Epithelial cell of esophagus (primary cell): Measurements from ENCODE around the gene GPR35.

Experiments
- DNase-seq: peaks from one replicate; pipeline ENCODE4 v3.0.0; 2010; ENCODE audit warnings: low read depth
- H3K4me3 ChIP-seq: 2 replicates; pipeline ENCODE4 v1.5.1; 2011; ENCODE audit warnings: mild to moderate bottlenecking, low read length, control low read depth
- TF ChIP-seq, protein P1 (sequence below): IDR thresholded peaks from 2 replicates; pipeline ENCODE4 v1.5.1; 2011; ENCODE audit warnings: low read depth, mild to moderate bottlenecking, low read length, control low read depth, inconsistent platforms; ENCODE audit not compliant: insufficient read depth; ENCODE audit errors: missing control alignments

GPR35 gene

DNA sequence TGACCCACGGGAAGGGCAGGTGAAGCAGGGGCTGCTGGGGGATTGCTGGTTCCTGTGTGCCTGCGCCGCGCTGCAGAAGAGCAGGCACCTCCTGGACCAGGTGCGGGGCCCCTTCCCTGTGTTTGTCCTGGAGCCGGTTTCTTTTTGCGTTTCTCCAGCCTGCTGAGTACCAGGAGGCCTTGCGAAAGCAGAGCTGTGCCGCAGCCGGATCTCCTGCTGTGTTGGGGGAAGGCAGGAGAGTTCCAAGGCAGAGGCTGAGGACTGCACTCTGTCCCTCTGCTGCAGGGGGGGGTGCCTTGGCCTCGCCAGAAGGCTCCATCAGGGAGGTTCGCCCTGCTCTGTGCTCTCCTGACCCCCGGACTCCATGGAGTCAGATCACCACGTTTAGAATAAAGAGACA is 35.9 kb upstream of the GPR35 start:
- H3K4me3 ChIP-seq = no peak overlapping the region
- TF ChIP-seq, protein P1, sequence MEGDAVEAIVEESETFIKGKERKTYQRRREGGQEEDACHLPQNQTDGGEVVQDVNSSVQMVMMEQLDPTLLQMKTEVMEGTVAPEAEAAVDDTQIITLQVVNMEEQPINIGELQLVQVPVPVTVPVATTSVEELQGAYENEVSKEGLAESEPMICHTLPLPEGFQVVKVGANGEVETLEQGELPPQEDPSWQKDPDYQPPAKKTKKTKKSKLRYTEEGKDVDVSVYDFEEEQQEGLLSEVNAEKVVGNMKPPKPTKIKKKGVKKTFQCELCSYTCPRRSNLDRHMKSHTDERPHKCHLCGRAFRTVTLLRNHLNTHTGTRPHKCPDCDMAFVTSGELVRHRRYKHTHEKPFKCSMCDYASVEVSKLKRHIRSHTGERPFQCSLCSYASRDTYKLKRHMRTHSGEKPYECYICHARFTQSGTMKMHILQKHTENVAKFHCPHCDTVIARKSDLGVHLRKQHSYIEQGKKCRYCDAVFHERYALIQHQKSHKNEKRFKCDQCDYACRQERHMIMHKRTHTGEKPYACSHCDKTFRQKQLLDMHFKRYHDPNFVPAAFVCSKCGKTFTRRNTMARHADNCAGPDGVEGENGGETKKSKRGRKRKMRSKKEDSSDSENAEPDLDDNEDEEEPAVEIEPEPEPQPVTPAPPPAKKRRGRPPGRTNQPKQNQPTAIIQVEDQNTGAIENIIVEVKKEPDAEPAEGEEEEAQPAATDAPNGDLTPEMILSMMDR = no peak
- DNase-seq = no peak

DNA sequence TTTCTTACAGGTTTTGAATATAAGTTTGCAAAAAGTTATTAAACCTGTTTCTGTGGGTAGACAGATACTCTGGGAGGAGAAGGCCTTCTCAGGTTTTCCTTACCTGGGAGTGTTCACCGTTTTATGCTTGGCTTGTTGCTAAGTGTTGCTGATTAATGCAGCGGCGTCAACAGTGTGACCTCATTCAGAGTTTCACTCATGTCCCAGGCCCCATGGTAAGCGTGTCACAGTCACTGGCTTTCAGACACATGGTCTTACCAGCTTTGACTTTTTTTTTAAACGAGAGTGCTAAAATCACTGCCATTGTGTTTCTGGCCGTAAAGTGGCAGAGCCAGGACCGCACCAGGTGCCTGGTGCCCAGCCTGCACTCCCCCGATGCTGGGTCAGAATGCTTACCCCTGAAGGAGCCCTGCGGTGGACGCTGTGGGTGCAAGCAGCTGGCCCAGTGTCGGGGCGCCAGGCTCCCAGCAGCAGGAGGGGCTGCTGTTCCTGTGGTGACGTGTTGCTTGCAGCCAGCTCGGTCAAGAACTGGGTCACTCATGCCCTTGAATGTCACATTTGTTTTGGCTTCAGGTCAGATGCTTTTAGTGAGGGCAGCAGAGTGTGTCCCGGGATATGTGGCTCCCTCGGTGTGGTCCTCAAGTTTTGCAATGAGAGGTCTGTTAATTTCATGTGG is 35.3 kb upstream of the GPR35 start:
- no peak overlapping the region for H3K4me3 ChIP-seq
- TF ChIP-seq, protein P1 = no peak
- DNase-seq = no peak

DNA sequence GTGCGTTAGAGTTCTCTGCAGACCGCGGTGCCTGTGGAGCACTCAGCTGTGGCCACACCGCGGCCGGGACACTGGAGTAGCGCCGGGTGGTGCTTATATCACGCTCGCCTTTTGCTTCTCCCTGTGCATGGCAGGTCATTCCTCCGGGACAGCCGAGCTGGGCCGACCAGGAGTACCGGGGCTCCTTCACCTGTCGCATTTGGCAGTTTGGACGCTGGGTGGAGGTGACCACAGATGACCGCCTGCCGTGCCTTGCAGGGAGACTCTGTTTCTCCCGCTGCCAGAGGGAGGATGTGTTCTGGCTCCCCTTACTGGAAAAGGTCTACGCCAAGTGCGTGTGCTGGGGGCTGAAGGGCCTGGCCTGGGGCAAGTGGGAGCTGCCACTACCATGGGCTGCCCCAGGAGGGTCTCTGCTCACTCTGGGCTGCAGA is 34.6 kb upstream of the GPR35 start:
- TF ChIP-seq, protein P1 = no peak
- no peak overlapping the region for H3K4me3 ChIP-seq
- DNase-seq = no peak

DNA sequence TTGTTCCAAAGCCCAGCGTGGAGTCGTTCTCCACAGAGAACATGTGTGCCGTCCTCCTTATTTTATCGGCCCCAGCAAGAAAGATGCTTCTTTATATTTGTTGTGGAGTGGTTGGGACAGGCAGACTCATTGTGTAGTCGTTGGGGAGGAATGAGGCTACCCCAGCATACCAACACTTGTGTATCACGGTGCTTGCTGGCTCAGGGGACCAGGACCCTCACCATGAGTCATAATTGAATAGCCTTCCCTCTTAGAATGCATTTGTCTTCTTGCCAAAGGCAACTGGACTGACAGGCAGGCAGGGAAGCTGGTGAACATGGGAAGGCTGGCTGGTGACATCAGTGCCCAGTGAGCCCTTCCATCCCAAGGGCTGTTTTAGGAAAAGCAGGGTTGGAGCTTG is 34.1 kb upstream of the GPR35 start:
- H3K4me3 ChIP-seq = no peak overlapping the region
- no peak for DNase-seq
- TF ChIP-seq, protein P1 = no peak

DNA sequence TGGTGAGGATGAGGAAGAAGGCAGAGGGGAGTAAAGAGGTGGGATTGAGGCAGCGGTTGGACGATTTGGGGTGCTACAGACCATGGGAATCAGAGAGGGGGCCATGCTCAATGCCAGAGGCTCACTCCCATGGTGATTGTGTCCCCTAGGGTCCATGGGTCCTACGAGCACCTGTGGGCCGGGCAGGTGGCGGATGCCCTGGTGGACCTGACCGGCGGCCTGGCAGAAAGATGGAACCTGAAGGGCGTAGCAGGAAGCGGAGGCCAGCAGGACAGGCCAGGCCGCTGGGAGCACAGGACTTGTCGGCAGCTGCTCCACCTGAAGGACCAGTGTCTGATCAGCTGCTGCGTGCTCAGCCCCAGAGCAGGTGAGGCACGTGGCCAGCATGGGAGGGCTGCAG is 33.5 kb upstream of the GPR35 start:
- TF ChIP-seq, protein P1 = no peak
- no peak for DNase-seq
- H3K4me3 ChIP-seq = no peak overlapping the region

DNA sequence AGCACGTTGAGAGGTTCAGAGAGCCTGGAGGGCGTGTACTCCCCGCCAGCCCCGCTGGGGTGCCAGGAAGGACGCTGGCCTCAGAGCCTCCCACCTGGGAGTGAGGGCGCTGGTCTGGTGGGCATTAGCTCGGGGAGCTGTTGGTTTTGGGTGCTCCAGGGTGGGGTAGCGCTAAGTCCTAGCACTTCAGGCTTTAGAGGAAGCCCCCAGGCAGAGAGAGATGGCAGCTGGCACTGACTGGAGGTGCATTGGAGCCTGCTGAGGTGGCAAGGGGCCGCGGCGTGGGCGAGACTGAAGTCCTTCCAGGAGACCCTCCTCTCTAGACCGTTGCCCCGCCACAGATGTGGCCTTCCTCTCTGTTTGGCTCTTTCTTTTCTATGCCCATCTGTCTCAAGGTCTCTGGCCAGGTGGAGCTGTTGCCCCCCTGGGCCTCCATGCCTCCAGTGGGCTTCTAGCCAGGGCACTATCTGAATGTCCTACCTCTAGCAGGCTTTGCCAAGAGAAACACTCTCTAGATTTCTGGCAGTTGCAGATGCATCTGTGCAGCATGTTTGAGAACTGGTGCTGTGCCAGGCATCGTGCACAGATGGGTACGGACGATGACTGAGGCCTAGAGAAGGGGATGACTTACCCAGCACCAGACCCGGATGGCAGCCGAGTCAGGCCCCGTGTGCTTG is 32.1 kb upstream of the GPR35 start:
- H3K4me3 ChIP-seq = no peak overlapping the region
- TF ChIP-seq, protein P1 = no peak
- no peak for DNase-seq

DNA sequence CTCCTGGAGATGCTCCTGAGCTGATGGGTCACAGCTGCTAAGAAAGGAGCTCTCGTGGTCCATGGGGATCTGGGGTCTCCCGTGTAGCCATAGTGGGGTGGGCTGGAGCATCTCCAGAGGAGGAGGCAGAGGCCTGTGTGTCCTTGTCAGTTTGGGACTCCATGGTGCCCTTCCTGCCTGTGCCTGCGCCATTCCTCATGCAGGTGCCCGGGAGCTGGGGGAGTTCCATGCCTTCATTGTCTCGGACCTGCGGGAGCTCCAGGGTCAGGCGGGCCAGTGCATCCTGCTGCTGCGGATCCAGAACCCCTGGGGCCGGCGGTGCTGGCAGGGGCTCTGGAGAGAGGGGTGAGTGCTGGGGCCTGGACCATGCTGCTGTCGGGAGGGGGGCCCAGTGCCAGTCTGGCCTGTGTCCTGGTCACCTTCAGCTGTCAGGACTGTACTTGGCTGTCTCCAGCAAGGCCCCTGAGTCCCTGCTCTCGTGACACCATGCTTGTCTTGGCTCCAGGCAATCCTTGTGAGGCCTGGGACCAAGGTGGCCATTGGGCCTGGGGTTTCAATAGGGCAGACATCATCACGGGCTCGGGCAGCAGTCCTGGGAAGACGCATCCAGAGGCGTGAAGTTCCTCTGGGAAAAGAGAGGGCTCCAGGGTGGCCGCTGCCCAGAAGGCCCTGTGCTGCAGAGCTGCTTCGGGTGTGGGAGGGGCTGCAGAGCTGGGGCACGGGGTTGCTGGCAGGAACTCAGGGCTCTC is 31.4 kb upstream of the GPR35 start:
- no peak overlapping the region for H3K4me3 ChIP-seq
- DNase-seq = no peak
- TF ChIP-seq, protein P1 = no peak
